Measurements from ENCODE around the gene C9orf72. TPM values are rescaled to one million over a fixed set of nuclear protein-coding genes. Genes with fewer than 3 reads are reported as not detected.
"Not testable (repeated sequence)": the region's sequence is repeated elsewhere in the genome, so short reads cannot be mapped to it uniquely, and the experiment has no call there.

Gene C9orf72
- total and polyA plus RNA-seq, 9 donors: 13.4 to 100 (median 23.8) TPM

DNA sequence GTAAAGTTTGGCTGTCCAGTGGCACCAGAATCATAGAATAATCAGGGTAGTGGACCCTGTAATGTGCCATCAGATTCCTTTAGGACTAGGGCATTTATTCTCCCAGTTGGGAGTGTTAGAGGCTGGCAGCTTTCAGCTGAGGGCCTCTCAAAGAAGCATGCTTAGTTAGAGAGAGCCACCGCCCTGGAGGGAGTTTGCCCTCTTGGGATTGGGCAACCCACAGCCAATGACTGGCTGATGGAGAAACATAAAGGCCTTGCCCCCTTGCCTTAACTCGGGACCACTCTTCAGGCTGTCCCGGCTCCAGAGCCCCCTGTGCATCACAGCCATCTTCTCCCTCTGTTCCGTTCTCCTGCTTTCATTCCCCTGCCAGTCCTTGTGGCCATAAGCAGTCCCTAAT is 69.7 kb downstream of the C9orf72 start:
- Histone ChIP-seq H3K27me3 (no peaks in the 10 kb centered on the region), H3K9me3 (no peaks in the 10 kb centered on the region), H3K4me3 (no peak overlapping the region), H3K27ac (no peak overlapping the region), H3K36me3 (no peaks in the 10 kb centered on the region), H3K4me1 (ENCODE audit: insufficient read depth) (peaks cover 1% of the 10 kb centered on the region)
- 94 to 96% (median 95%) methylated on average over 4 of the region's 4 CpGs for WGBS, 3 donors
- DNase-seq: no peak
- no peak for TF ChIP-seq POLR2A (IDR thresholded peaks at IDR 0.05)
- TF ChIP-seq CTCF (IDR thresholded peaks at IDR 0.05): no peak
- TF ChIP-seq EP300 (IDR thresholded peaks at IDR 0.05): no peak
- intact Hi-C loops (cut with DNase I): no loop called here

- WGBS, 3 donors: 95 to 97% (median 96%) methylated on average over 3 of the region's 3 CpGs
- H3K27me3 ChIP-seq: not testable (repeated sequence)
These were observed 72.4 kb downstream of the C9orf72 start for GRCh38 chr9:27500902-27501301.

GRCh38 chr9:27499451-27499850 is 73.8 kb downstream of the C9orf72 start:
- no peak for TF ChIP-seq CTCF (IDR thresholded peaks at IDR 0.05)
- no peak for TF ChIP-seq POLR2A (IDR thresholded peaks at IDR 0.05)
- no peak for TF ChIP-seq EP300 (IDR thresholded peaks at IDR 0.05)
- DNase-seq: no peak
- Histone ChIP-seq H3K4me1 (ENCODE audit: insufficient read depth) (peaks cover 4% of the 10 kb centered on the region), H3K27ac (no peak overlapping the region), H3K27me3 (no peaks in the 10 kb centered on the region), H3K4me3 (no peak overlapping the region), H3K36me3 (no peaks in the 10 kb centered on the region), H3K9me3 (no peaks in the 10 kb centered on the region)
- 76 to 81% (median 79%) methylated on average over 2 of the region's 2 CpGs for WGBS, 3 donors
- intact Hi-C loops (cut with DNase I): no loop called here

More at GRCh38 chr9:27500902-27501301, 72.4 kb downstream of the C9orf72 start:
- H3K4me1 ChIP-seq (ENCODE audit: insufficient read depth); intact Hi-C loops (cut with DNase I); H3K36me3 ChIP-seq; DNase-seq; H3K4me3 ChIP-seq; H3K27ac ChIP-seq; H3K9me3 ChIP-seq: not testable (repeated sequence)

DNA sequence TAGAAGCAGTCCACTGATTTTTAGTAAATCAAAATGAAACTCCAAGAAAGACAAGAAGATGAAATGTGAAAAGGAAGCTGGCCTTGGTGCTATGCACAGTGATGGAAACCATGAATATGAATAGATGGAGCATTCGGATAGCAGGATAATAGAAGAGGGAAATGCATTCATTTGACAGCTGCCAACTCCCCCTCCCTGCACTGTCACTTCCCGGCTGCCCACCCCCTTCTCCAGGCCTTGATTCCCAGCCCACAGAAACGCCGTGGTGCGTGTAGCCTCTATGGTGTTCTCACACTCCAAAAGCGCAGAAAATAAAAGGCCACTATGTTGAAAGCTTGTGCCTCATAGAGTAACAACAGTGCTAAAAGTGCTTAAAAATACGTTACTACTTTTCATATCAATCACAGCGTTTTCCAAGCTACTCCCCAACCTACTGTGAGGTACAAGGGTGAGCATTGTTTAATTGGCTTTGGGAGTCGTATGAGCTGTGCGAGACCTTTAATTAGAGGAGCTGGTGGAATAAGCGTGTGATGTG is 75.3 kb downstream of the C9orf72 start:
- intact Hi-C loops (cut with DNase I): no loop called here
- WGBS, 3 donors: 61 to 67% (median 64%) methylated on average over 11 of the region's 11 CpGs
- TF ChIP-seq POLR2A (IDR thresholded peaks at IDR 0.05) (no peak), EP300 (IDR thresholded peaks at IDR 0.05) (no peak), CTCF (IDR thresholded peaks at IDR 0.05) (no peak)
- Histone ChIP-seq H3K27me3 (no peaks in the 10 kb centered on the region), H3K36me3 (no peaks in the 10 kb centered on the region), H3K9me3 (no peaks in the 10 kb centered on the region), H3K4me3 (no peak overlapping the region), H3K27ac (no peak overlapping the region), H3K4me1 (ENCODE audit: insufficient read depth) (peaks cover 4% of the 10 kb centered on the region)
- no peak for DNase-seq

Other genes starting within 250 kb of the C9orf72 start
- not detected for gene IFNK, start 49.2 kb downstream of the C9orf72 start, total RNA-seq
- not detected for gene IFNK, start 49.2 kb downstream of the C9orf72 start, polyA plus RNA-seq
- 10 to 100 TPM; 19.3 to 68.2 (median 28.1) TPM for gene MOB3B, start 43.7 kb downstream of the C9orf72 start, total RNA-seq
- 10 to 100 TPM; 16.3 to 31.6 TPM for gene MOB3B, start 43.7 kb downstream of the C9orf72 start, polyA plus RNA-seq